Fibroblast of lung (primary cell): ENCODE results near the gene MMP1.

ENCODE experiments used
- EZH2 ChIP-seq: IDR thresholded peaks from 2 replicates; pipeline ENCODE4 v1.5.1; 2012; ENCODE audit warnings: low read length, control low read depth, mild to moderate bottlenecking; ENCODE audit errors: missing control alignments
- TF ChIP-seq, protein P1 (sequence below), 2 donors: IDR thresholded peaks in 1 of 2; conservative IDR thresholded peaks in 1 of 2; 1 replicate in 1 of 2; 2 replicates in 1 of 2; pipeline ENCODE4 v1.5.1; 2011 to 2012; ENCODE audit warnings: low read length in 2 of 2, control low read depth in 1 of 2, inconsistent platforms in 1 of 2, low read depth in 1 of 2, mild to moderate bottlenecking in 1 of 2

DNA sequence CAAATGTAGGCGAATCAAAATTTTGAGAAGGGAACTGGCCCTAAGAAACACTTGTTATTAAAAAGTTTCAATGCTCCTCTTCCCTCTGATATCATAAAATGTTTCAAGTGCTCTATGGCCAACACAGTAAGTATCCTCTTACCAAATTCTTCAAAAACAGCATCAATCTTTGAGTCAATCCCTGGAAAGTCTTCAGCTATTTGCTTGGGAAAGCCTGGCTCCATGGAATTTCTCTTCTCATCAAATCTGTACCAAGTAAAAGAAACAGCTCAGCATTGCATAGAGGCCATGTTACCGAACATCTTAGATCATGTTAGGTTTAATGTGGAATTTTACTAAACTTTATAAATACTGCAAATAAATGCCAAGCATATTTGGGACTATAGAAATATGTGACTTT lies 39.2 kb upstream of the MMP1 start:
- TF ChIP-seq, protein P1, sequence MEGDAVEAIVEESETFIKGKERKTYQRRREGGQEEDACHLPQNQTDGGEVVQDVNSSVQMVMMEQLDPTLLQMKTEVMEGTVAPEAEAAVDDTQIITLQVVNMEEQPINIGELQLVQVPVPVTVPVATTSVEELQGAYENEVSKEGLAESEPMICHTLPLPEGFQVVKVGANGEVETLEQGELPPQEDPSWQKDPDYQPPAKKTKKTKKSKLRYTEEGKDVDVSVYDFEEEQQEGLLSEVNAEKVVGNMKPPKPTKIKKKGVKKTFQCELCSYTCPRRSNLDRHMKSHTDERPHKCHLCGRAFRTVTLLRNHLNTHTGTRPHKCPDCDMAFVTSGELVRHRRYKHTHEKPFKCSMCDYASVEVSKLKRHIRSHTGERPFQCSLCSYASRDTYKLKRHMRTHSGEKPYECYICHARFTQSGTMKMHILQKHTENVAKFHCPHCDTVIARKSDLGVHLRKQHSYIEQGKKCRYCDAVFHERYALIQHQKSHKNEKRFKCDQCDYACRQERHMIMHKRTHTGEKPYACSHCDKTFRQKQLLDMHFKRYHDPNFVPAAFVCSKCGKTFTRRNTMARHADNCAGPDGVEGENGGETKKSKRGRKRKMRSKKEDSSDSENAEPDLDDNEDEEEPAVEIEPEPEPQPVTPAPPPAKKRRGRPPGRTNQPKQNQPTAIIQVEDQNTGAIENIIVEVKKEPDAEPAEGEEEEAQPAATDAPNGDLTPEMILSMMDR (conservative IDR thresholded peaks at IDR 0.05 in 1 of 2, IDR thresholded peaks at IDR 0.05 in 1 of 2; ENCODE audit: low read depth in 1 of 2, low read length in 2 of 2) = no peak
- no peak for TF ChIP-seq EZH2
